Measurements from ENCODE around the gene YWHAG. TPM values are rescaled to one million over a fixed set of nuclear protein-coding genes. Genes with fewer than 3 reads are reported as not detected.

YWHAG gene
- total RNA-seq, 1 experiment from 2014 or later = 148 TPM

Other genes with a start within 250 kb of the YWHAG start
- 3.8 and 4.8 TPM in 2 replicates for gene SRRM3, start 157.1 kb downstream of the YWHAG start, total RNA-seq (2014; rRNA removed; shearing (Covaris generic))
- 57.6 and 97.6 TPM in 2 replicates for gene HSPB1, start 56.3 kb downstream of the YWHAG start, total RNA-seq (2014; rRNA removed; shearing (Covaris generic))
- 1.6 and 2.0 TPM in 2 replicates for gene SSC4D, start 50.7 kb upstream of the YWHAG start, total RNA-seq (2014; rRNA removed; shearing (Covaris generic))
- 0.97 and 1.7 TPM in 2 replicates for gene ZP3, start 66.0 kb upstream of the YWHAG start, total RNA-seq (2014; rRNA removed; shearing (Covaris generic))
- gene DTX2, start 102.7 kb upstream of the YWHAG start, total RNA-seq (2014; rRNA removed; shearing (Covaris generic)) = 5.6 and 8.2 TPM in 2 replicates
- gene UPK3B, start 151.6 kb upstream of the YWHAG start, total RNA-seq (2014; rRNA removed; shearing (Covaris generic)) = not detected in 2 replicates
- gene SPDYE16, start 184.3 kb upstream of the YWHAG start, total RNA-seq (2014; rRNA removed; shearing (Covaris generic)) = not detected in 2 replicates